GM06990 (cell line): ENCODE results near the gene RHBDD1.

Source experiments
- DNase-seq: peaks from one replicate; pipeline ENCODE4 v3.0.0-alpha.2; 2011; ENCODE audit not compliant: insufficient read length; ENCODE audit errors: extremely low read depth
- H3K27me3 ChIP-seq: replicated peaks from 2 replicates; pipeline ENCODE4 v1.6.0; 2011; ENCODE audit warnings: low read length; ENCODE audit not compliant: control insufficient read depth, insufficient read depth
- H3K36me3 ChIP-seq: 2 replicates; pipeline ENCODE4 v1.5.1; 2011; ENCODE audit warnings: low read length; ENCODE audit not compliant: control insufficient read depth, insufficient read depth
- H3K4me3 ChIP-seq: replicated peaks from 2 replicates; pipeline ENCODE4 v1.5.1; 2011; ENCODE audit warnings: low read depth, mild to moderate bottlenecking, control low read depth, low read length
- CTCF ChIP-seq: IDR thresholded peaks from 2 replicates; pipeline ENCODE4 v1.5.1; 2011; ENCODE audit warnings: low read length, control low read depth, mild to moderate bottlenecking, inconsistent platforms; ENCODE audit not compliant: insufficient read depth, poor library complexity, severe bottlenecking

Gene RHBDD1

GRCh38 chr2:226906163-226906693, 70.4 kb downstream of the RHBDD1 start:
- no peaks in the 10 kb centered on the region for H3K27me3 ChIP-seq
- no peak for TF ChIP-seq CTCF
- peak; percentile 78 for DNase-seq
- H3K4me3 ChIP-seq: peak overlapping the region; percentile 19; the same call in 1 of the 2 replicates
- peaks cover 3% of the 10 kb centered on the region for H3K36me3 ChIP-seq

GRCh38 chr2:226909126-226909525, 73.3 kb downstream of the RHBDD1 start:
- no peak for DNase-seq
- H3K4me3 ChIP-seq: no peak overlapping the region
- H3K36me3 ChIP-seq: peaks cover 3% of the 10 kb centered on the region
- H3K27me3 ChIP-seq: no peaks in the 10 kb centered on the region
- TF ChIP-seq CTCF: no peak

GRCh38 chr2:226909836-226910235, 74.0 kb downstream of the RHBDD1 start:
- no peak for TF ChIP-seq CTCF
- no peak for DNase-seq
- Histone ChIP-seq H3K27me3 (no peaks in the 10 kb centered on the region), H3K4me3 (no peak overlapping the region), H3K36me3 (peaks cover 3% of the 10 kb centered on the region)

GRCh38 chr2:226910384-226910783, 74.5 kb downstream of the RHBDD1 start:
- H3K27me3 ChIP-seq: no peaks in the 10 kb centered on the region
- no peak overlapping the region for H3K4me3 ChIP-seq
- TF ChIP-seq CTCF: no peak
- DNase-seq: no peak
- H3K36me3 ChIP-seq: peaks cover 1% of the 10 kb centered on the region

- Histone ChIP-seq H3K36me3 (peaks cover 1% of the 10 kb centered on the region), H3K4me3 (no peak overlapping the region), H3K27me3 (no peaks in the 10 kb centered on the region)
- no peak for DNase-seq
- no peak for TF ChIP-seq CTCF
These were observed 76.1 kb downstream of the RHBDD1 start for GRCh38 chr2:226911932-226912331.

- no peak for DNase-seq
- Histone ChIP-seq H3K27me3 (no peaks in the 10 kb centered on the region), H3K36me3 (peaks cover 1% of the 10 kb centered on the region), H3K4me3 (no peak overlapping the region)
- no peak for TF ChIP-seq CTCF
These were observed 77.8 kb downstream of the RHBDD1 start for GRCh38 chr2:226913641-226914040.
